ENCODE data around the gene NCBP2. TPM values are rescaled to one million over a fixed set of nuclear protein-coding genes. Genes with fewer than 3 reads are reported as not detected.

NCBP2 gene
- total RNA-seq, 1 donor from 2014 or later = 85.1 TPM

- DNase-seq = no peak
- TF ChIP-seq CTCF (IDR thresholded peaks at IDR 0.05) = no peak
- Mint-ChIP-seq H3K9me3 (no peaks in the 10 kb centered on the region), H3K4me1 (peaks cover 43% of the 10 kb centered on the region), H3K36me3 (ENCODE audit: low read depth) (peaks cover 72% of the 10 kb centered on the region), H3K4me3 (no peak overlapping the region), H3K27ac (no peak overlapping the region), H3K27me3 (no peaks in the 10 kb centered on the region)
- intact Hi-C loops (cut with micrococcal nuclease) = no loop called here
- ChIA-PET POLR2A (interaction anchor here (0.7 kb wide), 1 partner anchor 61 kb away, joined by 4 read pairs; no protein-coding TSS in a partner anchor), CTCF (interaction anchor here (1.6 kb wide), 1 partner anchor 101 kb away, joined by 4 read pairs; no protein-coding TSS in a partner anchor)
- ATAC-seq (ENCODE audit: low read depth) = no peak
Observed at GRCh38 chr3:196938576-196938975, 3.8 kb downstream of the NCBP2 start.

DNA sequence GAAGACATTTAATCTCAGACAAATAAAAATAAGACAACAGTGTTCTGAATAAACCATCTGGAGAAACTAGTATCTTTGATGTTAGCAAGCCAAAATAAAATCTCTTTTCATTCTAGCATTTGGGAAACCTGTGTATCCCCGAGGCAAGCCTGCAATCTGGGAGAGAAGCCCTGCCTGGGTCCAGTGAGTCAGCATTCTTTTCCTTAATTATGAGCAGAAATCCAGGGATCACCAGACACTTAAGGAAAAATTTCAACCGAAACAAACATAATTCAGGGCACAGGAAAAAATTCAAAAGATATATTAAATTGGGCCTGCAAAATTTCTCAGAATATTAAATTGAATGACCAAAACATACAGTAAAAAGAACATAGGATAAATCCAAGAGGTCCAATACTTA is 4.2 kb downstream of the NCBP2 start:
- Mint-ChIP-seq H3K36me3 (ENCODE audit: low read depth) (peaks cover 75% of the 10 kb centered on the region), H3K4me3 (no peak overlapping the region), H3K27me3 (no peaks in the 10 kb centered on the region), H3K9me3 (no peaks in the 10 kb centered on the region), H3K4me1 (peaks cover 42% of the 10 kb centered on the region), H3K27ac (no peak overlapping the region)
- ATAC-seq (ENCODE audit: low read depth) = no peak
- CTCF ChIA-PET = interaction anchor here (1.6 kb wide), 1 partner anchor 100 kb away, joined by 4 read pairs; no protein-coding TSS in a partner anchor
- POLR2A ChIA-PET = interaction anchor here (0.7 kb wide), 1 partner anchor 60 kb away, joined by 4 read pairs; no protein-coding TSS in a partner anchor
- intact Hi-C loops (cut with micrococcal nuclease) = no loop called here
- DNase-seq = no peak
- TF ChIP-seq CTCF (IDR thresholded peaks at IDR 0.05) = no peak

GRCh38 chr3:196936288-196936687 is 6.0 kb downstream of the NCBP2 start:
- POLR2A ChIA-PET = no interaction called here
- Mint-ChIP-seq H3K36me3 (ENCODE audit: low read depth) (peaks cover 78% of the 10 kb centered on the region), H3K4me3 (no peak overlapping the region), H3K9me3 (no peaks in the 10 kb centered on the region), H3K27me3 (no peaks in the 10 kb centered on the region), H3K4me1 (peaks cover 45% of the 10 kb centered on the region), H3K27ac (no peak overlapping the region)
- DNase-seq = no peak
- CTCF ChIA-PET = no interaction called here
- TF ChIP-seq CTCF (IDR thresholded peaks at IDR 0.05) = no peak
- intact Hi-C loops (cut with micrococcal nuclease) = no loop called here
- no peak for ATAC-seq (ENCODE audit: low read depth)

DNA sequence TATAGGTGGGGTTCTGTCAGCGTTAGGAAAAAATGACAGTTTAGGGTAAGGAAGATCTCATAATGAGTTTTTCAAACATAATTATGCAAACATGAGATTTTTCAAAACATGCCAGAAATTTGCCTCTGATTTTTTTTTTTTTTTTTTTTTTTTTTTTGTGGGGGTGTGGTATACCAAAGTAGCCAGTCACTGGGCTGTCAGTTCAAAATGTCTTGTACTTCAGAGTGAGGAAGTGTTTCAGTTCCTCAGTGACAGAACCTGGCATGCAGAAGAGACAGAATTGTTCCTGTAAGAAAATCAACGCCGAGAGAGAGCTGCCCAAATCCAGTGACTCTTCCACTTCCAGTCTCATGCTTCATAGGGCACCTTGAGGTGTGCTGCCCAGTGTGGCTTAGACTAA is 9.7 kb downstream of the NCBP2 start:
- Mint-ChIP-seq H3K4me1 (peaks cover 35% of the 10 kb centered on the region), H3K27ac (peak overlapping the region; percentile 82), H3K9me3 (no peaks in the 10 kb centered on the region), H3K4me3 (peak overlapping the region; percentile 44), H3K36me3 (ENCODE audit: low read depth) (peaks cover 83% of the 10 kb centered on the region), H3K27me3 (no peaks in the 10 kb centered on the region)
- TF ChIP-seq CTCF (IDR thresholded peaks at IDR 0.05) = no peak
- DNase-seq = no peak
- ChIA-PET POLR2A (interaction anchor here (0.7 to 3.2 kb wide), 2 partner anchors 9 to 12 kb away, joined by 3 to 34 read pairs; partner anchors contain the start of gene NCBP2), CTCF (no interaction called here)
- intact Hi-C loops (cut with micrococcal nuclease) = loop anchor here (1.0 kb wide), 1 partner anchor 10 kb away; the partner anchor contains the start of gene NCBP2
- ATAC-seq (ENCODE audit: low read depth) = peak; percentile 77

DNA sequence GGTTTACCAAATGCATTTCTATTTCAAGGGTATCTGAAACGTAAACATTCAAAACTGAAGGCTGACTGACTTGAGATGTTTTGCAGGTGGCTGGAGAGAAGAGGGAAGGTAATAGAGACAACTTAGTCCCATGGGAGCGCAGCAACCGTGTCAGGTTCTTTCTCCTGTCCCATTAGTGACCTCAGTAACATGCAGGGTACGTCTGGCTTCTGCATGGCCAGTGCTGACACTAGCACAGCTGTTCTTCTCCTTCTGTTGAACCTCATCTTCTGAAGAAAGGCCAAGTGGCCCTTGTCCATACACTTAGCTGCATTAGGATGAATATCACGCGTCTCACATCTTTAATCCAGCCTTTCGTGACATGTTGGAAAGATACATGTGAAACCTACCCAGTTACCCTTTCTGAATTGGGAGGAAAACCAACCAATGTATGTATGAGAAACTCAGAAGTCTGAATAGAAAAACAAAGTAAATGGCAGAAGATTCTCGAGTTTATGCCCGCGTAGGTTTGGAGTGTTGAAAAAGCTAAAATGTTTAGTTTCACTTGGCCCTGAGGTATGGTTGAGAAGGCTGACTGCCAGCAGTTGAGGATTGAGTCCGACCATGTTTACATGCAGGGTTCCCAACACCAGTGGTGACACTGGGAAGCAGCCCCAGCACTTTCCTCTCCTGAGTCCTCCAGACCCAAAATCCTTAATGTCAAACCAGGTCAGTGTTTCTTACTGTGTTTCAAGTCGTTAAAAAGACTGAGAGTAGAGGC is 10.3 kb downstream of the NCBP2 start:
- peak overlapping the region; percentile 44 for H3K4me3 Mint-ChIP-seq
- peaks cover 83% of the 10 kb centered on the region for H3K36me3 Mint-ChIP-seq (ENCODE audit: low read depth)
- H3K27ac Mint-ChIP-seq = peak overlapping the region; percentile 82

More for the DNA sequence above, 10.3 kb downstream of the NCBP2 start:
- ChIA-PET POLR2A (interaction anchor here (0.6 to 3.2 kb wide), 2 partner anchors 9 to 33 kb away, joined by 4 to 34 read pairs; partner anchors contain the start of gene NCBP2), CTCF (no interaction called here)
- DNase-seq = no peak
- no peak for TF ChIP-seq CTCF (IDR thresholded peaks at IDR 0.05)
- peak; percentile 76 for ATAC-seq (ENCODE audit: low read depth)
- H3K27me3 Mint-ChIP-seq = no peaks in the 10 kb centered on the region
- intact Hi-C loops (cut with micrococcal nuclease) = loop anchor here (1.0 to 2.0 kb wide), 4 partner anchors 7 to 15 kb away; partner anchors contain the start of gene NCBP2
- H3K4me1 Mint-ChIP-seq = peaks cover 35% of the 10 kb centered on the region
- no peaks in the 10 kb centered on the region for H3K9me3 Mint-ChIP-seq
